Measurements from ENCODE around the gene PEX19. TPM values are rescaled to one million over a fixed set of nuclear protein-coding genes. Genes with fewer than 3 reads are reported as not detected.

The PEX19 gene
- total and polyA plus RNA-seq, 9 donors, result 38.9 to 139 (median 70.6) TPM

GRCh38 chr1:160326418-160326817, 41.5 kb upstream of the PEX19 start:
- Histone ChIP-seq H3K4me3 (no peak overlapping the region), H3K27me3 (no peaks in the 10 kb centered on the region), H3K27ac (no peak overlapping the region), H3K4me1 (ENCODE audit: insufficient read depth) (no peaks in the 10 kb centered on the region), H3K36me3 (no peaks in the 10 kb centered on the region), H3K9me3 (no peaks in the 10 kb centered on the region)
- intact Hi-C loops (cut with DNase I), result no loop called here
- DNase-seq, result no peak
- WGBS, 3 donors, result 84 to 91% (median 87%) methylated on average over 5 of the region's 5 CpGs
- TF ChIP-seq POLR2A (IDR thresholded peaks at IDR 0.05), result no peak
- no peak for TF ChIP-seq CTCF (IDR thresholded peaks at IDR 0.05)
- TF ChIP-seq EP300 (IDR thresholded peaks at IDR 0.05), result no peak

GRCh38 chr1:160325252-160325651, 40.3 kb upstream of the PEX19 start:
- 91 to 96% (median 93%) methylated on average over 4 of the region's 4 CpGs for WGBS, 3 donors
- no peaks in the 10 kb centered on the region for H3K36me3 ChIP-seq
- H3K4me3 ChIP-seq, result no peak overlapping the region
- no peak overlapping the region for H3K27ac ChIP-seq
- no peaks in the 10 kb centered on the region for H3K9me3 ChIP-seq
- DNase-seq, result no peak
- no peaks in the 10 kb centered on the region for H3K27me3 ChIP-seq
- no peaks in the 10 kb centered on the region for H3K4me1 ChIP-seq (ENCODE audit: insufficient read depth)
- intact Hi-C loops (cut with DNase I), result no loop called here
- no peak for TF ChIP-seq EP300 (IDR thresholded peaks at IDR 0.05)
- TF ChIP-seq CTCF (IDR thresholded peaks at IDR 0.05), result no peak
- no peak for TF ChIP-seq POLR2A (IDR thresholded peaks at IDR 0.05)

GRCh38 chr1:160322831-160323230, 37.9 kb upstream of the PEX19 start:
- no peaks in the 10 kb centered on the region for H3K27me3 ChIP-seq
- no peak for DNase-seq
- 95 to 97% (median 95%) methylated on average over 6 of the region's 6 CpGs for WGBS, 3 donors
- H3K27ac ChIP-seq, result no peak overlapping the region
- TF ChIP-seq CTCF (IDR thresholded peaks at IDR 0.05) (no peak), EP300 (IDR thresholded peaks at IDR 0.05) (no peak), POLR2A (IDR thresholded peaks at IDR 0.05) (no peak)
- no peaks in the 10 kb centered on the region for H3K36me3 ChIP-seq
- H3K4me1 ChIP-seq (ENCODE audit: insufficient read depth), result no peaks in the 10 kb centered on the region
- H3K9me3 ChIP-seq, result no peaks in the 10 kb centered on the region
- intact Hi-C loops (cut with DNase I), result no loop called here
- H3K4me3 ChIP-seq, result no peak overlapping the region

GRCh38 chr1:160315359-160315758, 30.4 kb upstream of the PEX19 start:
- Histone ChIP-seq H3K4me3 (no peak overlapping the region), H3K4me1 (ENCODE audit: insufficient read depth) (no peaks in the 10 kb centered on the region), H3K36me3 (no peaks in the 10 kb centered on the region), H3K9me3 (peaks cover 0 to 6% of the 10 kb centered on the region in 2 donors), H3K27me3 (no peaks in the 10 kb centered on the region), H3K27ac (no peak overlapping the region)
- DNase-seq, result no peak
- intact Hi-C loops (cut with DNase I), result no loop called here
- no peak for TF ChIP-seq EP300 (IDR thresholded peaks at IDR 0.05)
- no peak for TF ChIP-seq CTCF (IDR thresholded peaks at IDR 0.05)
- TF ChIP-seq POLR2A (IDR thresholded peaks at IDR 0.05), result no peak
- 72 to 78% (median 75%) methylated on average over 2 of the region's 2 CpGs for WGBS, 3 donors

GRCh38 chr1:160309571-160309970, 24.6 kb upstream of the PEX19 start:
- no peaks in the 10 kb centered on the region for H3K36me3 ChIP-seq
- no peaks in the 10 kb centered on the region for H3K9me3 ChIP-seq
- H3K27me3 ChIP-seq, result no peaks in the 10 kb centered on the region
- 47 to 74% (median 63%) methylated on average over 1 of the region's 1 CpG for WGBS, 3 donors
- intact Hi-C loops (cut with DNase I), result no loop called here
- H3K4me1 ChIP-seq (ENCODE audit: insufficient read depth), result no peaks in the 10 kb centered on the region
- TF ChIP-seq CTCF (IDR thresholded peaks at IDR 0.05) (no peak), EP300 (IDR thresholded peaks at IDR 0.05) (no peak), POLR2A (IDR thresholded peaks at IDR 0.05) (no peak)
- no peak for DNase-seq
- no peak overlapping the region for H3K27ac ChIP-seq
- H3K4me3 ChIP-seq, result no peak overlapping the region
